ENCODE measurements around the gene CACNA1B. TPM values are rescaled to one million over a fixed set of nuclear protein-coding genes. Genes with fewer than 3 reads are reported as not detected.

The CACNA1B gene
- total and polyA plus RNA-seq, 9 of the 15 experiments (the other 6 are each of a cell fraction or from before 2014, with no cell fraction given), result 0.01 to 0.04 TPM; not detected in 7

GRCh38 chr9:137918331-137919094 lies 40.9 kb downstream of the CACNA1B start:
- H3K4me2 ChIP-seq (ENCODE audit: insufficient read depth, low read length), result no peak overlapping the region
- no peaks in the 10 kb centered on the region for H3K79me2 ChIP-seq (ENCODE audit: control insufficient read depth, insufficient read depth, low read length)
- no peak for FAIRE-seq
- no peak overlapping the region for H3K9ac ChIP-seq (ENCODE audit: insufficient read depth in 1 of 2, low read depth in 2 of 2, low read length in 2 of 2)
- POLR2A ChIA-PET, result no interaction called here
- H3K36me3 ChIP-seq (ENCODE audit: control insufficient read depth, insufficient read depth, low read length), result no peaks in the 10 kb centered on the region
- intact Hi-C loops (cut with micrococcal nuclease), result no loop called here
- no peaks in the 10 kb centered on the region for H4K20me1 ChIP-seq (replicated peaks; ENCODE audit: control insufficient read depth, insufficient read depth, low read length)
- no TSS peak for BruUV-seq (replicated peaks)
- H3K4me1 ChIP-seq (replicated peaks in 1 of 2; ENCODE audit: control insufficient read depth in 2 of 2, insufficient read depth in 2 of 2, low read length in 2 of 2), result no peaks in the 10 kb centered on the region
- no peak for ATAC-seq
- H3K27me3 ChIP-seq (ENCODE audit: control insufficient read depth in 2 of 2, insufficient read depth in 2 of 2, low read length in 2 of 2), result peaks cover 10 to 63% of the 10 kb centered on the region in 2 experiments; a peak in 4 of 5 replicates
- 5% methylated on average over 9 of the region's 9 CpGs for WGBS (ENCODE audit: insufficient coverage, low coverage, missing lambda C conversion rate)
- H3K4me3 ChIP-seq, result no peak overlapping the region
- no peak for DNase-seq (ENCODE audit: extremely low read depth in 1 of 4, low spot score in 3 of 4)
- no peak overlapping the region for H3K27ac ChIP-seq (ENCODE audit: extremely low read depth, low read depth, low read length)
- no peaks in the 10 kb centered on the region for H3K9me1 ChIP-seq (ENCODE audit: control insufficient read depth, insufficient read depth, low read length)
- no peak overlapping the region for H2AFZ ChIP-seq (ENCODE audit: low read depth, low read length)
- in situ Hi-C loops (cut with MboI), result no loop called here
- no peaks in the 10 kb centered on the region for H3K9me3 ChIP-seq (replicated peaks; ENCODE audit: control insufficient read depth, insufficient read depth, low read depth, low read length)
- CTCF ChIA-PET (ENCODE audit: low intra/inter-chr PET ratio), result interaction anchor here (0.5 kb wide), 1 partner anchor 384 kb away, joined by 4 read pairs; no protein-coding TSS in a partner anchor
- TF ChIP-seq THRA (IDR thresholded peaks at IDR 0.05) (no peak), ZBTB5 (IDR thresholded peaks at IDR 0.05) (no peak), L3MBTL2 (IDR thresholded peaks at IDR 0.05) (no peak), ZBTB9 (CRISPR knock-in tag; IDR thresholded peaks at IDR 0.05) (no peak), ELK1 (CRISPR knock-in tag; IDR thresholded peaks at IDR 0.05) (no peak), TFAM (CRISPR knock-in tag; conservative IDR thresholded peaks at IDR 0.05) (no peak), TEAD2 (tag; IDR thresholded peaks at IDR 0.05) (no peak), NR0B1 (IDR thresholded peaks at IDR 0.05; ENCODE audit: partially characterized antibody) (no peak), CREBBP (IDR thresholded peaks at IDR 0.05; ENCODE audit: low read depth, low read length) (no peak)
